BJ (cell line): ENCODE measurements around the gene CHRND. TPM values are rescaled to one million over a fixed set of nuclear protein-coding genes. Genes with fewer than 3 reads are reported as not detected.

ENCODE experiments used
- CTCF ChIA-PET: fragments of 350-600 bp; formaldehyde crosslinking; extraction: SDS; loops from one replicate; lab custom pipeline; 2021; ENCODE audit warnings: antibody characterized with exemption, inconsistent platforms; lab: Yijun Ruan, JAX
- POLR2A ChIA-PET: fragments of 300-600 bp; sonication (Branson Sonifier 250); formaldehyde crosslinking; extraction: SDS; loops from one replicate; lab custom pipeline; 2021; ENCODE audit warnings: antibody characterized with exemption; lab: Charles Lee
- DNase-seq: peaks from one replicate; pipeline ENCODE4 v3.0.0-alpha.2; 2011; ENCODE audit warnings: low read depth
- H3K27me3 ChIP-seq: 2 replicates; pipeline ENCODE4 v1.6.0; 2011; ENCODE audit warnings: low read length; ENCODE audit not compliant: control insufficient read depth, insufficient read depth
- H3K36me3 ChIP-seq: 2 replicates; pipeline ENCODE4 v1.5.1; 2011; ENCODE audit warnings: low read length; ENCODE audit not compliant: control insufficient read depth, insufficient read depth
- H3K4me3 ChIP-seq: 2 replicates; pipeline ENCODE4 v1.5.1; 2011; ENCODE audit warnings: low read depth, mild to moderate bottlenecking, control low read depth, low read length
- CTCF ChIP-seq: IDR thresholded peaks from 2 replicates; pipeline ENCODE4 v1.5.1; 2011; ENCODE audit warnings: low read depth, mild to moderate bottlenecking, control low read depth, inconsistent platforms, low read length, moderate library complexity; ENCODE audit not compliant: insufficient read depth
- polyA minus RNA-seq: library from RNA; depleted of rRNA, polyadenylated mRNA; stranded (reverse); fragments of >200 nt; gene quantifications from 2 replicates; pipeline ENCODE4 v1.2.3, GENCODE V29; 2011; rRNA and poly(A)+ RNA removed
- polyA plus RNA-seq: library from polyadenylated mRNA; depleted of rRNA; stranded (reverse); fragments of >200 nt; gene quantifications from 2 replicates; pipeline ENCODE4 v1.2.3, GENCODE V29; 2011; rRNA removed

The CHRND gene
- not detected in 2 replicates for polyA plus RNA-seq
- polyA minus RNA-seq = not detected in 2 replicates

- H3K27me3 ChIP-seq = peaks cover 30% of the 10 kb centered on the region
- H3K36me3 ChIP-seq = no peaks in the 10 kb centered on the region
- TF ChIP-seq CTCF = no peak
- H3K4me3 ChIP-seq = no peak within 1 kb of the TSS
- no peak for DNase-seq
- CTCF ChIA-PET = no interaction called here
- POLR2A ChIA-PET = no interaction called here
Measured at GRCh38 chr2:232525791-232526371, at the start of gene CHRND. TSS of gene CHRND (plus strand) at chr2:232526160. CDS start at chr2:232526216, 56 bp downstream.

DNA sequence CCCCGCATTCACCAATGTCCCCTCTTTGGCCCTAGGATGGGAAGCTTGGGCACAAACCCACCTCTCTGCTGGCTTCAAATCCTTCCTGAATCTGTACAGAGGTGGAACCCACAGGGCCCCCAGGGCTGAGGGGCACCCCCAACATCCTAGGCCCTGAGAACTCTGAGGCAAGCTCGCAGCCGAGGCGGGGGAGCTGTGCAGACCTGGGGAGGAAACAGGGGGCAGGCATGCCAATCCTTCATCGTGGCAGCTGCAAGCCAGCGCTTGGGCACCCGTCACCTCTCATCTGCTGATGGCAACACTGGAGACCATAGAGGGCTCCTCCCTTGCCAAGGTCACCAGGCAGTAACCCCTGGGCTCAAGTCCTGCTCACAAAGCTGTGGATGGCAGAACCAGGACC, 49.2 kb upstream of the CHRND start:
- no peak for DNase-seq
- TF ChIP-seq CTCF = no peak
- CTCF ChIA-PET = interaction anchor here (1.0 to 1.5 kb wide), 2 partner anchors 14 to 570 kb away, joined by 3 read pairs; no protein-coding TSS in a partner anchor
- Histone ChIP-seq H3K27me3 (peaks cover 16% of the 10 kb centered on the region), H3K36me3 (no peaks in the 10 kb centered on the region), H3K4me3 (no peak overlapping the region)
- POLR2A ChIA-PET = no interaction called here

DNA sequence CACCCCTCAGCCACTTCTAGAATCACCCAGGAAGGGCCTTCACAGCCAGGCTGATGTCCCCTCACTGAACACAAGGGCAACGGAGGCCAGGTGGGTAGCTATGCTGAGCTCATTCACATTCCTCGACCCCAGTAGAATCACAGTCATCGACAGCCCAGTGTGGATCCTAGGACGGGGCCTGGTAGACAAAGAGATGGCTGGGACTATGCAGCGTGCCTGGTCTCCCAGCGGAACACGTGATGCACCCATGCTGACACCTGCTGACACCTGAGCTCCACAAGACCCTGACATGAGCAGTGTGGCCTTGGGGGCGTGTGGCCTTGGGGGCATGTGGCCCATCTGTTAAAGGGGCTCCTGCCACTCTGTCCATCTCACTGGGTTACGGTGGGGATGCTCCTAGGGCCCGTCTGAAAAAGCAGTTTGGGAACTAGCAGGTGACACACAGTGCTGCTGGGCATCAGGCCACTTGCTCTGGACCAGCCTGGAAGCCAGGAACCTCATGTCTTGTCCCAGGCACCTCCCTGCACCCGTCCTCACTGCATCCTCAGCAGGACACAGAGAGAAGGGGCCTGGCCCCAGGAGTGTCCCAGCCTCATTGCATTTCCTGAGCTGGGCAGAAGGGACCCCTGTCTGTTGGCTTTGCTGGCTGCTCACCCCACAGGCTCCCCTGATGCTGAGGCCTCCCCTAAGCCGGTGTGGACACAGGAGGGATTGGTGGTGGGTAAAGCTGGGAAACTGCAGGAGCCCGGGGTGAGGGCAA, 48.0 kb upstream of the CHRND start:
- ChIA-PET CTCF (interaction anchor here (1.0 to 1.5 kb wide), 2 partner anchors 15 to 571 kb away, joined by 3 read pairs; no protein-coding TSS in a partner anchor), POLR2A (no interaction called here)
- Histone ChIP-seq H3K27me3 (peaks cover 16% of the 10 kb centered on the region), H3K36me3 (no peaks in the 10 kb centered on the region), H3K4me3 (no peak overlapping the region)
- no peak for DNase-seq
- no peak for TF ChIP-seq CTCF

- DNase-seq = no peak
- no peak for TF ChIP-seq CTCF
- Histone ChIP-seq H3K36me3 (no peaks in the 10 kb centered on the region), H3K4me3 (no peak overlapping the region), H3K27me3 (peaks cover 12% of the 10 kb centered on the region)
- ChIA-PET POLR2A (no interaction called here), CTCF (no interaction called here)
Measured at GRCh38 chr2:232478571-232479340, 47.2 kb upstream of the CHRND start.
